ENCODE measurements around the gene LMF1.

DNA sequence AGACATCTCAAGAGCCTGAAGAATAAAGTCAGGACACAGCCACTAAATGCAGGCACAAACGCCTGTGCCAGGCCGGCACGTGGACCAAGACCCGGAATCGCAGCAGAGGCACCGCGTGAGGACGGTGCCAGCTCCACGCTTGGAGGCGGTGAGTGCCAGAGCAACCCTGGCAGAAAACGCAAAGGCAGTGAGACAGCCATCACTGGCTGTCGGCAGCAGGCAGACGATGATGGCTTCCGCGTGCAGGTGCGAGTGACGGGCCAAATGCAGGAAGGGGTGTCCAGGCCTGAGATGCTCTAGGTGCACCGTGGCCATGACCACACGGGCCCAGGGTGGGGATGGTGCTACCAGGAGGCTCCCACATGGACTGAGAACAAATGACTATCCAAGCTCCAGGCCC is 78.8 kb downstream of the LMF1 start:
- TF ChIP-seq POLR2A (IDR thresholded peaks at IDR 0.05; ENCODE audit: low read length) (no peak), GATA1 (IDR thresholded peaks at IDR 0.05; ENCODE audit: low read depth, low read length) (no peak)
